ENCODE measurements around the gene SLC25A22. TPM values are rescaled to one million over a fixed set of nuclear protein-coding genes. Genes with fewer than 3 reads are reported as not detected.
A peak's percentile ranks its signal among the peaks of the same experiment; 100 is the strongest.

The SLC25A22 gene
- total and polyA plus RNA-seq, 9 of the 15 experiments (the other 6 are each of a cell fraction or from before 2014, with no cell fraction given), result 0.41 to 55.4 (median 11.4) TPM

GRCh38 chr11:842370-843002 is 44.4 kb upstream of the SLC25A22 start, which contains the start of the genes POLR2L and TSPAN4 (continued):
- TF ChIP-seq HBP1 (CRISPR knock-in tag; IDR thresholded peaks at IDR 0.05) (no peak), TRIM28 (IDR thresholded peaks at IDR 0.05) (no peak), STAT5B (CRISPR knock-in tag; IDR thresholded peaks at IDR 0.05) (no peak), ERF (CRISPR knock-in tag; IDR thresholded peaks at IDR 0.05) (peak; percentile 92; the same call in 1 of the 2 replicates), ZNF121 (CRISPR knock-in tag; conservative IDR thresholded peaks at IDR 0.05) (no peak), FOXJ3 (CRISPR knock-in tag; IDR thresholded peaks at IDR 0.05) (no peak), RFX7 (CRISPR knock-in tag; IDR thresholded peaks at IDR 0.05) (no peak), RBM15 (IDR thresholded peaks at IDR 0.05; ENCODE audit: insufficient read depth, low read length) (no peak), MXD1 (CRISPR knock-in tag; IDR thresholded peaks at IDR 0.05; ENCODE audit: borderline replicate concordance, poor library complexity, severe bottlenecking) (peak; percentile 98), CHAMP1 (IDR thresholded peaks at IDR 0.05) (no peak), PCBP1 (IDR thresholded peaks at IDR 0.05; ENCODE audit: low read depth, low read length, poor library complexity, severe bottlenecking) (peak; percentile 91), HOXB6 (CRISPR knock-in tag; IDR thresholded peaks at IDR 0.05; ENCODE audit: borderline replicate concordance) (no peak), MXI1 (IDR thresholded peaks at IDR 0.05; ENCODE audit: low read depth, low read length) (peak; percentile 90), GATAD2A (IDR thresholded peaks at IDR 0.05) (no peak), TAF9B (IDR thresholded peaks at IDR 0.05; ENCODE audit: partially characterized antibody) (no peak), PTBP1 (IDR thresholded peaks at IDR 0.05; ENCODE audit: low read depth, low read length) (no peak), LEF1 (IDR thresholded peaks at IDR 0.05) (no peak), OTX1 (CRISPR knock-in tag; IDR thresholded peaks at IDR 0.05) (no peak), ATF4 (CRISPR knock-in tag; IDR thresholded peaks at IDR 0.05) (0 out of 2 replicates have a peak, but pooled peaks have one; percentile 14), ZNF253 (CRISPR knock-in tag; conservative IDR thresholded peaks at IDR 0.05) (no peak), XRCC4 (IDR thresholded peaks at IDR 0.05; ENCODE audit: extremely low read depth, insufficient read depth, insufficient read length) (no peak), JUND (IDR thresholded peaks at IDR 0.05; ENCODE audit: borderline replicate concordance, low read depth, low read length) (peak; percentile 90), JUND (tag; IDR thresholded peaks at IDR 0.05; ENCODE audit: borderline replicate concordance, low read depth, low read length) (no peak; the same call in 2 of the 3 replicates), PHF8 (IDR thresholded peaks at IDR 0.05; ENCODE audit: borderline replicate concordance, low read length) (peak; percentile 87; the same call in 1 of the 2 replicates), ZNF507 (tag; conservative IDR thresholded peaks at IDR 0.05) (no peak)

Data from K562 (cell line).